ENCODE results near the gene ALG9. TPM values are rescaled to one million over a fixed set of nuclear protein-coding genes. Genes with fewer than 3 reads are reported as not detected.
A peak's percentile ranks its signal among the peaks of the same experiment; 100 is the strongest.

The ALG9 gene
- total RNA-seq, 1 donor from 2014 or later: 36.9 TPM

- peaks cover 5% of the 10 kb centered on the region for H3K27me3 ChIP-seq
- peak overlapping the region; percentile 92 for H3K4me3 ChIP-seq
- peak overlapping the region; percentile 98 for H2AFZ ChIP-seq (replicated peaks)
- Mint-ChIP-seq H3K27ac (peak overlapping the region; percentile 76), H3K36me3 (peaks cover 6% of the 10 kb centered on the region), H3K9me3 (no peaks in the 10 kb centered on the region), H3K4me3 (peak overlapping the region; percentile 91), H3K4me1 (peaks cover 27% of the 10 kb centered on the region), H3K27me3 (ENCODE audit: insufficient read depth, low read depth) (peaks cover 6% of the 10 kb centered on the region)
- H3K27ac ChIP-seq: no peak overlapping the region
- peaks cover 20% of the 10 kb centered on the region for H3K4me1 ChIP-seq
- no peaks in the 10 kb centered on the region for H3K36me3 ChIP-seq
- peaks cover 39% of the 10 kb centered on the region for H4K20me1 ChIP-seq (ENCODE audit: low read depth)
- no peaks in the 10 kb centered on the region for H3K9me3 ChIP-seq (ENCODE audit: low read depth)
- peak overlapping the region; percentile 74 for H3K4me2 ChIP-seq
- peaks cover 35% of the 10 kb centered on the region for H3F3A ChIP-seq (ENCODE audit: low read depth)
- H3K9ac ChIP-seq: peak overlapping the region; percentile 58
- no peak for DNase-seq (ENCODE audit: low spot score)
- peaks cover 27% of the 10 kb centered on the region for H3K79me2 ChIP-seq (ENCODE audit: low read depth)
- TF ChIP-seq EZH2 (IDR thresholded peaks at IDR 0.05) (no peak), CTCF (IDR thresholded peaks at IDR 0.05) (no peak), EZH2phosphoT487 (IDR thresholded peaks at IDR 0.05) (no peak)
Observed at GRCh38 chr11:111765320-111765983, 105.9 kb downstream of the ALG9 start.

DNA sequence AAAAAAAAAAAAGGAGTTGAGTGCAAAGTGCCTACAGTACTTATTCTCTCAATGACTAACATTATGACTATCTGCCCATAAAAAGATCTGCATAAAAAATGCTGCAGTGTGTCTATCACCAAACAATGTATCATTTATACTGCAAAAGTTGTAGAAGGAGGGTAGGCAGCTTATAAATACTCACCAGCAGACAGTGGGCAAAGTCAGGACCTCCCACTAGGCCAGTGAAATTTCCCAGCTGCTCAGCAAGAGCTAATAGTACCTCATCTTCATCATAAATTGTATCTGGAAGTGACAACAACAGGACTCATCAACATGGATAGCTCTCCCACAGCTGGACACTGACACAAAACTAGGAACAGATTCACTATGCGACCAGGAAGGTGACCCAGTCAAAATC lies 106.8 kb downstream of the ALG9 start:
- H3K27ac Mint-ChIP-seq: no peak overlapping the region
- no peak for DNase-seq (ENCODE audit: low spot score)
- Histone ChIP-seq H2AFZ (replicated peaks) (no peak overlapping the region), H3K9me3 (ENCODE audit: low read depth) (no peaks in the 10 kb centered on the region), H3F3A (ENCODE audit: low read depth) (peaks cover 35% of the 10 kb centered on the region), H4K20me1 (ENCODE audit: low read depth) (peaks cover 39% of the 10 kb centered on the region), H3K79me2 (ENCODE audit: low read depth) (peaks cover 27% of the 10 kb centered on the region), H3K4me2 (peak overlapping the region; percentile 74), H3K27ac (no peak overlapping the region), H3K27me3 (peaks cover 5% of the 10 kb centered on the region), H3K36me3 (peaks cover 7% of the 10 kb centered on the region), H3K4me3 (peak overlapping the region; percentile 92), H3K4me1 (peaks cover 20% of the 10 kb centered on the region), H3K9ac (no peak overlapping the region)
- H3K27me3 Mint-ChIP-seq (ENCODE audit: insufficient read depth, low read depth): peaks cover 6% of the 10 kb centered on the region
- TF ChIP-seq EZH2phosphoT487 (IDR thresholded peaks at IDR 0.05) (no peak), EZH2 (IDR thresholded peaks at IDR 0.05) (no peak), CTCF (IDR thresholded peaks at IDR 0.05) (no peak)
- peaks cover 10% of the 10 kb centered on the region for H3K36me3 Mint-ChIP-seq
- H3K4me1 Mint-ChIP-seq: peaks cover 27% of the 10 kb centered on the region
- H3K4me3 Mint-ChIP-seq: peak overlapping the region; percentile 91
- H3K9me3 Mint-ChIP-seq: no peaks in the 10 kb centered on the region

DNA sequence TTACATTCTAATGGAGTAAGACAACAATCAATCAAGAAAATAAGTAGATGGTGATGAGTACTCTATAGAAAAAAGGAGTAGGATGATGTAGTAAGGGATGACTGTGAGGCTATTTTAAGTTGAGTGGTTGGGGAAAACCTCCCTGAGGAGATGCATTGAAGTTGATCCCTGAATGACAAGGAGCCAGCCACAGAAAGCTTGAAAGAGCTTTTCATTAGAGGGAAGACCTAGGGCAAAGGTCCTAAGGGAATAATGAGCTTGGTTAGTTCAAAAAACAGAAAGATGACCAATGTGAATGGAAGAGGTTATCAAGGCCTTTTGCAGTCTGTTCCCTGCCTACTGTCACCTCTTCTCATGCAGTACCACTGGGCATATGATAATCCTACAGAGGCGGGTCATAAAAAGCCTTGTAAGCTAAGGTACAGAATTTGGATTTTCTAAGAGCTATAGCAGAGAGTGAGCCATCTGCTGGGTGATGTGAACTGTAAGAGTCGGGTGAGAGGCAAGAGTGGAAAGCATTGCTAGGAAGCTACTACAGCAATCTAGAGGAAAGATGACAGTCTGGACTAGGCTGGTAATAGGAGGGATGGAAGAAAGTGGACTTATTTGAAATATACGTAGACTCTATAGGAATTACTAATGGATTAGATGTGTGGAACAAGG lies 108.3 kb downstream of the ALG9 start:
- Mint-ChIP-seq H3K36me3 (peaks cover 21% of the 10 kb centered on the region), H3K9me3 (no peaks in the 10 kb centered on the region), H3K27me3 (ENCODE audit: insufficient read depth, low read depth) (peaks cover 6% of the 10 kb centered on the region), H3K4me1 (peaks cover 27% of the 10 kb centered on the region), H3K4me3 (no peak overlapping the region), H3K27ac (no peak overlapping the region)
- peak overlapping the region; percentile 29 for H3K4me2 ChIP-seq
- no peak overlapping the region for H2AFZ ChIP-seq (replicated peaks)
- no peak overlapping the region for H3K27ac ChIP-seq
- H3F3A ChIP-seq (ENCODE audit: low read depth): peaks cover 35% of the 10 kb centered on the region
- H3K4me3 ChIP-seq: no peak overlapping the region
- peaks cover 39% of the 10 kb centered on the region for H4K20me1 ChIP-seq (ENCODE audit: low read depth)
- H3K4me1 ChIP-seq: peaks cover 20% of the 10 kb centered on the region
- peak; percentile 52 for DNase-seq (ENCODE audit: low spot score)
- peaks cover 5% of the 10 kb centered on the region for H3K27me3 ChIP-seq
- TF ChIP-seq CTCF (IDR thresholded peaks at IDR 0.05) (peak; percentile 23), EZH2 (IDR thresholded peaks at IDR 0.05) (no peak)
- peaks cover 27% of the 10 kb centered on the region for H3K79me2 ChIP-seq (ENCODE audit: low read depth)
- no peaks in the 10 kb centered on the region for H3K9me3 ChIP-seq (ENCODE audit: low read depth)
- H3K9ac ChIP-seq: no peak overlapping the region
- H3K36me3 ChIP-seq: peaks cover 7% of the 10 kb centered on the region

Data from neural progenitor cell (in vitro differentiated cells).